Parathyroid adenoma (tissue), 2 donors: ENCODE results near the gene STAP1.
"Not testable (repeated sequence)": the region's sequence is repeated elsewhere in the genome, so short reads cannot be mapped to it uniquely, and the experiment has no call there.

Experiments
- H2AFZ ChIP-seq: fragments of 300-600 bp; sonication (generic); one replicate; pipeline ENCODE4 v1.7.0; 2017; ENCODE audit warnings: antibody characterized with exemption, mild to moderate bottlenecking
- H3K27ac ChIP-seq: fragments of 300-600 bp; sonication (generic); one replicate; pipeline ENCODE4 v1.7.0; 2017
- H3K27me3 ChIP-seq: fragments of 300-600 bp; sonication (generic); one replicate; pipeline ENCODE4 v1.7.0; 2017; ENCODE audit warnings: low read length; ENCODE audit not compliant: control insufficient read depth, insufficient read depth
- H3K36me3 ChIP-seq: fragments of 300-600 bp; sonication (generic); one replicate; pipeline ENCODE4 v1.7.0; 2017; ENCODE audit warnings: low read length; ENCODE audit not compliant: control insufficient read depth, insufficient read depth
- H3K4me1 ChIP-seq: fragments of 300-600 bp; sonication (generic); one replicate; pipeline ENCODE4 v1.7.0; 2017; ENCODE audit warnings: control low read depth
- H3K4me2 ChIP-seq: fragments of 300-600 bp; sonication (generic); one replicate; pipeline ENCODE4 v1.7.0; 2017; ENCODE audit warnings: low read length
- H3K4me3 ChIP-seq: fragments of 300-600 bp; sonication (generic); one replicate; pipeline ENCODE4 v1.7.0; 2017; ENCODE audit warnings: low read depth, low read length
- H3K79me2 ChIP-seq: fragments of 300-600 bp; sonication (generic); one replicate; pipeline ENCODE4 v1.7.0; 2017; ENCODE audit warnings: control low read depth
- H3K9ac ChIP-seq: fragments of 300-600 bp; sonication (generic); one replicate; pipeline ENCODE4 v1.7.0; 2017; ENCODE audit warnings: mild to moderate bottlenecking
- H3K9me3 ChIP-seq: fragments of 300-600 bp; sonication (generic); one replicate; pipeline ENCODE4 v1.7.0; 2017; ENCODE audit warnings: low read length; ENCODE audit not compliant: control insufficient read depth
- TF ChIP-seq, protein P1 (sequence below): fragments of 300-600 bp; sonication (generic); IDR thresholded peaks from one replicate; pipeline ENCODE4 v1.7.0; 2017; ENCODE audit warnings: antibody characterized with exemption, mild to moderate bottlenecking
- donor health status: primary hyperparathyroidism.

Gene STAP1

GRCh38 chr4:67522851-67523671 lies 35.5 kb upstream of the STAP1 start:
- no peaks in the 10 kb centered on the region for H3K27me3 ChIP-seq
- H3K4me3 ChIP-seq = no peak overlapping the region
- H3K4me2 ChIP-seq = no peak overlapping the region
- H3K27ac ChIP-seq = no peak overlapping the region
- H3K4me1 ChIP-seq = peaks cover 3% of the 10 kb centered on the region
- TF ChIP-seq, protein P1, sequence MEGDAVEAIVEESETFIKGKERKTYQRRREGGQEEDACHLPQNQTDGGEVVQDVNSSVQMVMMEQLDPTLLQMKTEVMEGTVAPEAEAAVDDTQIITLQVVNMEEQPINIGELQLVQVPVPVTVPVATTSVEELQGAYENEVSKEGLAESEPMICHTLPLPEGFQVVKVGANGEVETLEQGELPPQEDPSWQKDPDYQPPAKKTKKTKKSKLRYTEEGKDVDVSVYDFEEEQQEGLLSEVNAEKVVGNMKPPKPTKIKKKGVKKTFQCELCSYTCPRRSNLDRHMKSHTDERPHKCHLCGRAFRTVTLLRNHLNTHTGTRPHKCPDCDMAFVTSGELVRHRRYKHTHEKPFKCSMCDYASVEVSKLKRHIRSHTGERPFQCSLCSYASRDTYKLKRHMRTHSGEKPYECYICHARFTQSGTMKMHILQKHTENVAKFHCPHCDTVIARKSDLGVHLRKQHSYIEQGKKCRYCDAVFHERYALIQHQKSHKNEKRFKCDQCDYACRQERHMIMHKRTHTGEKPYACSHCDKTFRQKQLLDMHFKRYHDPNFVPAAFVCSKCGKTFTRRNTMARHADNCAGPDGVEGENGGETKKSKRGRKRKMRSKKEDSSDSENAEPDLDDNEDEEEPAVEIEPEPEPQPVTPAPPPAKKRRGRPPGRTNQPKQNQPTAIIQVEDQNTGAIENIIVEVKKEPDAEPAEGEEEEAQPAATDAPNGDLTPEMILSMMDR = no peak
- no peaks in the 10 kb centered on the region for H3K79me2 ChIP-seq
- H3K36me3 ChIP-seq = no peaks in the 10 kb centered on the region
- no peak overlapping the region for H3K9ac ChIP-seq
- no peaks in the 10 kb centered on the region for H3K9me3 ChIP-seq
- H2AFZ ChIP-seq = no peak overlapping the region

GRCh38 chr4:67524140-67524539 lies 34.4 kb upstream of the STAP1 start:
- H3K27ac ChIP-seq, H3K36me3 ChIP-seq, H3K27me3 ChIP-seq, H2AFZ ChIP-seq, H3K4me2 ChIP-seq, H3K4me1 ChIP-seq, H3K4me3 ChIP-seq, H3K79me2 ChIP-seq, H3K9ac ChIP-seq, H3K9me3 ChIP-seq: not testable (repeated sequence)

DNA sequence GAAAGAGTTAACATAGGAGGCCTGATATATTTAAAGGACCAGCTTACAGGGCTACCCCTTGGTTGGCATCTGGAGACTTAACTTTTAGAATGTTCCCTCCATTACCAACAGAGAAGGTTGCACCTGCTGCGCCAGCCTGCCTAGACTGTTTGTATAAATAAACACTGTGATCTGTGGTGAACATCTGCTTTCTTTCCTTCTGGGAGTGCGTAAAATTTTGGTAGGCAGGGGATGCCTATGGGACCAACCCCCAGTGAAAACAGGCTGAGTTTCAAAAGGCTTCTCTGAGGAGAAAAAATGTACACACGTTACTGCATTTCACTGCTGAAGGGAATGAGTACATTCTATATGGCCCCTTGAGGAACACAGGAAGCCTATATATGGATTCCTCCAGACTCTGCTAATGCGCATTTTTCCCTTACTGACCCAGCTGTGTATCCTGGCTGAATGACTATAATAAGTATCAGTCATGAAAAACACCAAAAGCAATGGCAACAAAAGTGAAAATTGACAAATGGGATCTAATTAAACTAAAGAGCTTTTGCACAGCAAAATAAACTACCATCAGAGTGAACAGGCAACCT lies 27.1 kb upstream of the STAP1 start:
- Histone ChIP-seq H3K36me3 (no peaks in the 10 kb centered on the region), H3K27ac (no peak overlapping the region), H3K79me2 (peaks cover 2% of the 10 kb centered on the region), H3K27me3 (no peaks in the 10 kb centered on the region), H3K4me1 (no peaks in the 10 kb centered on the region), H2AFZ (no peak overlapping the region), H3K9me3 (no peaks in the 10 kb centered on the region), H3K4me3 (no peak overlapping the region), H3K4me2 (no peak overlapping the region), H3K9ac (no peak overlapping the region)
- TF ChIP-seq, protein P1 = no peak

DNA sequence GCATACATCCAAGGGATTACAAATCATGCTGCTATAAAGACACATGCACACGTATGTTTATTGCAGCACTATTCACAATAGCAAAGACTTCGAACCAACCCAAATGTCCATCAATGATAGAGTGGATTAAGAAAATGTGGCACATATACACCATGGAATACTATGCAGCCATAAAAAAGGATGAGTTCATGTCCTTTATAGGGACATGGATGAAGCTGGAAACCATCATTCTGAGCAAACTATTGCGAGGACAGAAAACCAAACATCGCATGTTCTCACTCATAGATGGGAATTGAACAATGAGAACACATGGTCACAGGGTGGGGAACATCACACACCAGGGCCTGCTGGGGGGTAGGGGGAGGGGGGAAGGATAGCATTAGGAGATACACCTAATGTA lies 26.1 kb upstream of the STAP1 start:
- H3K9ac ChIP-seq, H3K36me3 ChIP-seq, H3K27ac ChIP-seq, H3K4me3 ChIP-seq, H3K4me2 ChIP-seq, H2AFZ ChIP-seq, H3K27me3 ChIP-seq, H3K79me2 ChIP-seq, H3K9me3 ChIP-seq, H3K4me1 ChIP-seq: not testable (repeated sequence)

DNA sequence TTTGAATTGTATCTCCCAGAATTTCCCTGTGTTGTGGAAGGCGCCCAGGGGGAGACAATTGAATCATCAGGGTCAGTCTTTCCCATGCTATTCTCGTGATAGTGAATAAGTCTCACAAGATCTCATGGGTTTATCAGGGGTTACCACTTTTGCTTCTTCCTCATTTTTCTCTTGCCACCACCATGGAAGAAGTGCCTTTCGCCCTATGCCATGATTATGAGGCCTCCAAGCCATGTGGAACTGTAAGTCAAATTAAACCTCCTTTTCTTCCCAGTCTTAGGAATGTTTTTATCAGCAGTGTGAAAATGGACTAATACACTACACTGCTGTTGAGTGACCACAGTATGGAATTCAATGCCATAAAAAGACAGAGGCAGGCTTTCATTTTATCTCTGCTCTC lies 25.4 kb upstream of the STAP1 start:
- Histone ChIP-seq H3K9ac (no peak overlapping the region), H3K79me2 (peaks cover 2% of the 10 kb centered on the region), H3K27me3 (no peaks in the 10 kb centered on the region), H3K4me3 (no peak overlapping the region), H3K36me3 (no peaks in the 10 kb centered on the region), H3K4me1 (no peaks in the 10 kb centered on the region), H3K9me3 (no peaks in the 10 kb centered on the region), H3K4me2 (no peak overlapping the region), H2AFZ (no peak overlapping the region), H3K27ac (no peak overlapping the region)
- TF ChIP-seq, protein P1 = no peak
